HL-60 (cell line): ENCODE results near the gene RYR2.

Source experiments
- CTCF ChIP-seq: IDR thresholded peaks from one replicate; pipeline ENCODE4 v1.5.1; 2011; ENCODE audit warnings: low read length, control low read depth, inconsistent platforms; ENCODE audit not compliant: insufficient read depth
- POLR2AphosphoS5 ChIP-seq: IDR thresholded peaks from 2 replicates; pipeline ENCODE4 v1.6.1; 2012; ENCODE audit warnings: low read depth
- SPI1 ChIP-seq: IDR thresholded peaks from 2 replicates; pipeline ENCODE4 v1.6.1; 2012; ENCODE audit warnings: low read depth, mild to moderate bottlenecking, borderline replicate concordance

GRCh38 chr1:237258871-237259270 lies 216.9 kb downstream of the RYR2 start:
- TF ChIP-seq CTCF = no peak
- no peak for TF ChIP-seq SPI1
- no peak for TF ChIP-seq POLR2AphosphoS5
